ENCODE data around the gene CAPN12. TPM values are rescaled to one million over a fixed set of nuclear protein-coding genes. Genes with fewer than 3 reads are reported as not detected.

The CAPN12 gene
- total and polyA plus RNA-seq, 5 donors from 2014 or later, result 1.0 to 6.1 (median 2.2) TPM

- ATAC-seq (ENCODE audit: low read depth in 2 of 2) (no peak), DNase-seq (no peak)
- H3K4me1 Mint-ChIP-seq, result no peaks in the 10 kb centered on the region
- peak overlapping the region; percentile 15 to 62 (median 48) for H3K27ac Mint-ChIP-seq
- no peaks in the 10 kb centered on the region for H3K27me3 Mint-ChIP-seq
- Histone ChIP-seq H3K9me3 (ENCODE audit: control insufficient read depth in 2 of 2, low read length in 2 of 2) (no peaks in the 10 kb centered on the region), H3K27me3 (ENCODE audit: control insufficient read depth, insufficient read depth, low read length) (no peaks in the 10 kb centered on the region), H3K27ac (ENCODE audit: insufficient read depth, low read length, poor library complexity, severe bottlenecking) (no peak overlapping the region), H3K4me1 (ENCODE audit: control insufficient read depth, insufficient read depth, low read length, poor library complexity, severe bottlenecking) (no peaks in the 10 kb centered on the region), H3K36me3 (ENCODE audit: control insufficient read depth, insufficient read depth, low read length) (peaks cover 90% of the 10 kb centered on the region), H3K4me3 (ENCODE audit: low read depth, low read length) (no peak overlapping the region)
- no peaks in the 10 kb centered on the region for H3K9me3 Mint-ChIP-seq
- H3K4me3 Mint-ChIP-seq, result no peak overlapping the region
- H3K36me3 Mint-ChIP-seq, result peaks cover 16% of the 10 kb centered on the region
Observed at GRCh38 chr19:38713227-38713649, 31.0 kb downstream of the CAPN12 start.

- H3K9me3 ChIP-seq (ENCODE audit: control insufficient read depth in 2 of 2, low read length in 2 of 2), result no peaks in the 10 kb centered on the region
- peaks cover 16% of the 10 kb centered on the region for H3K36me3 Mint-ChIP-seq
- no peak overlapping the region for H3K27ac Mint-ChIP-seq
- no peaks in the 10 kb centered on the region for H3K4me1 ChIP-seq (ENCODE audit: control insufficient read depth, insufficient read depth, low read length, poor library complexity, severe bottlenecking)
- H3K9me3 Mint-ChIP-seq, result no peaks in the 10 kb centered on the region
- peaks cover 91% of the 10 kb centered on the region for H3K36me3 ChIP-seq (ENCODE audit: control insufficient read depth, insufficient read depth, low read length)
- no peaks in the 10 kb centered on the region for H3K27me3 Mint-ChIP-seq
- ATAC-seq (ENCODE audit: low read depth in 2 of 2) (no peak), DNase-seq (no peak)
- H3K4me1 Mint-ChIP-seq, result no peaks in the 10 kb centered on the region
- no peak overlapping the region for H3K27ac ChIP-seq (ENCODE audit: insufficient read depth, low read length, poor library complexity, severe bottlenecking)
- H3K4me3 Mint-ChIP-seq, result no peak overlapping the region
- H3K4me3 ChIP-seq (ENCODE audit: low read depth, low read length), result no peak overlapping the region
- H3K27me3 ChIP-seq (ENCODE audit: control insufficient read depth, insufficient read depth, low read length), result no peaks in the 10 kb centered on the region
Observed at GRCh38 chr19:38712161-38712748, 32.0 kb downstream of the CAPN12 start.

- Mint-ChIP-seq H3K4me3 (no peak overlapping the region), H3K9me3 (no peaks in the 10 kb centered on the region), H3K27me3 (no peaks in the 10 kb centered on the region), H3K36me3 (peaks cover 16% of the 10 kb centered on the region), H3K27ac (no peak overlapping the region), H3K4me1 (no peaks in the 10 kb centered on the region)
- Histone ChIP-seq H3K36me3 (ENCODE audit: control insufficient read depth, insufficient read depth, low read length) (peaks cover 92% of the 10 kb centered on the region), H3K27ac (ENCODE audit: insufficient read depth, low read length, poor library complexity, severe bottlenecking) (no peak overlapping the region), H3K27me3 (ENCODE audit: control insufficient read depth, insufficient read depth, low read length) (no peaks in the 10 kb centered on the region), H3K4me3 (ENCODE audit: low read depth, low read length) (no peak overlapping the region), H3K4me1 (ENCODE audit: control insufficient read depth, insufficient read depth, low read length, poor library complexity, severe bottlenecking) (no peaks in the 10 kb centered on the region), H3K9me3 (ENCODE audit: control insufficient read depth in 2 of 2, low read length in 2 of 2) (no peaks in the 10 kb centered on the region)
- DNase-seq, result no peak
- ATAC-seq (ENCODE audit: low read depth in 2 of 2), result no peak
Observed at GRCh38 chr19:38711726-38712153, 32.5 kb downstream of the CAPN12 start.

GRCh38 chr19:38710928-38711725 is 33.1 kb downstream of the CAPN12 start:
- ATAC-seq (ENCODE audit: low read depth in 2 of 2) (no peak), DNase-seq (no peak)
- Histone ChIP-seq H3K36me3 (ENCODE audit: control insufficient read depth, insufficient read depth, low read length) (peaks cover 91% of the 10 kb centered on the region), H3K4me3 (ENCODE audit: low read depth, low read length) (no peak overlapping the region), H3K4me1 (ENCODE audit: control insufficient read depth, insufficient read depth, low read length, poor library complexity, severe bottlenecking) (no peaks in the 10 kb centered on the region), H3K27me3 (ENCODE audit: control insufficient read depth, insufficient read depth, low read length) (no peaks in the 10 kb centered on the region), H3K27ac (ENCODE audit: insufficient read depth, low read length, poor library complexity, severe bottlenecking) (no peak overlapping the region), H3K9me3 (ENCODE audit: control insufficient read depth in 2 of 2, low read length in 2 of 2) (no peaks in the 10 kb centered on the region)
- peak overlapping the region in 1 of 3 donors; percentile 49 for H3K27ac Mint-ChIP-seq
- H3K27me3 Mint-ChIP-seq, result no peaks in the 10 kb centered on the region
- H3K36me3 Mint-ChIP-seq, result peaks cover 15% of the 10 kb centered on the region
- H3K4me3 Mint-ChIP-seq, result no peak overlapping the region
- peaks cover 0 to 1% (median 0%) of the 10 kb centered on the region in 7 donors for H3K9me3 Mint-ChIP-seq
- no peaks in the 10 kb centered on the region for H3K4me1 Mint-ChIP-seq

GRCh38 chr19:38710416-38710702 is 33.9 kb downstream of the CAPN12 start:
- Mint-ChIP-seq H3K4me3 (no peak overlapping the region), H3K36me3 (peaks cover 19% of the 10 kb centered on the region), H3K27me3 (no peaks in the 10 kb centered on the region), H3K4me1 (peaks cover 0 to 2% (median 0%) of the 10 kb centered on the region in 4 donors), H3K27ac (peak overlapping the region in 2 of 3 donors; percentile 49 to 90), H3K9me3 (peaks cover 0 to 1% (median 0%) of the 10 kb centered on the region in 7 donors)
- peaks cover 94% of the 10 kb centered on the region for H3K36me3 ChIP-seq (ENCODE audit: control insufficient read depth, insufficient read depth, low read length)
- no peaks in the 10 kb centered on the region for H3K4me1 ChIP-seq (ENCODE audit: control insufficient read depth, insufficient read depth, low read length, poor library complexity, severe bottlenecking)
- H3K4me3 ChIP-seq (ENCODE audit: low read depth, low read length), result no peak overlapping the region
- H3K9me3 ChIP-seq (ENCODE audit: control insufficient read depth in 2 of 2, low read length in 2 of 2), result no peaks in the 10 kb centered on the region
- H3K27me3 ChIP-seq (ENCODE audit: control insufficient read depth, insufficient read depth, low read length), result no peaks in the 10 kb centered on the region
- ATAC-seq (ENCODE audit: low read depth in 2 of 2) (no peak), DNase-seq (no peak)
- H3K27ac ChIP-seq (ENCODE audit: insufficient read depth, low read length, poor library complexity, severe bottlenecking), result no peak overlapping the region

- Mint-ChIP-seq H3K4me1 (peaks cover 0 to 2% (median 0%) of the 10 kb centered on the region in 4 donors), H3K27ac (peak overlapping the region; percentile 48 to 90 (median 49)), H3K4me3 (no peak overlapping the region), H3K9me3 (peaks cover 0 to 1% (median 0%) of the 10 kb centered on the region in 7 donors), H3K27me3 (no peaks in the 10 kb centered on the region), H3K36me3 (peaks cover 19% of the 10 kb centered on the region)
- H3K4me1 ChIP-seq (ENCODE audit: control insufficient read depth, insufficient read depth, low read length, poor library complexity, severe bottlenecking), result no peaks in the 10 kb centered on the region
- DNase-seq (no peak), ATAC-seq (ENCODE audit: low read depth in 2 of 2) (no peak)
- H3K9me3 ChIP-seq (ENCODE audit: control insufficient read depth in 2 of 2, low read length in 2 of 2), result no peaks in the 10 kb centered on the region
- no peak overlapping the region for H3K27ac ChIP-seq (ENCODE audit: insufficient read depth, low read length, poor library complexity, severe bottlenecking)
- peaks cover 97% of the 10 kb centered on the region for H3K36me3 ChIP-seq (ENCODE audit: control insufficient read depth, insufficient read depth, low read length)
- no peak overlapping the region for H3K4me3 ChIP-seq (ENCODE audit: low read depth, low read length)
- no peaks in the 10 kb centered on the region for H3K27me3 ChIP-seq (ENCODE audit: control insufficient read depth, insufficient read depth, low read length)
Observed at GRCh38 chr19:38709671-38710415, 34.4 kb downstream of the CAPN12 start.

- ATAC-seq (ENCODE audit: low read depth in 2 of 2), result no peak
- H3K27ac ChIP-seq (ENCODE audit: insufficient read depth, low read length, poor library complexity, severe bottlenecking), result no peak overlapping the region
- peaks cover 97% of the 10 kb centered on the region for H3K36me3 ChIP-seq (ENCODE audit: control insufficient read depth, insufficient read depth, low read length)
- Mint-ChIP-seq H3K9me3 (peaks cover 0 to 1% (median 0%) of the 10 kb centered on the region in 7 donors), H3K36me3 (peaks cover 23% of the 10 kb centered on the region), H3K27me3 (no peaks in the 10 kb centered on the region), H3K4me1 (peaks cover 0 to 5% (median under 1%) of the 10 kb centered on the region in 4 donors), H3K27ac (no peak overlapping the region), H3K4me3 (no peak overlapping the region)
- no peaks in the 10 kb centered on the region for H3K4me1 ChIP-seq (ENCODE audit: control insufficient read depth, insufficient read depth, low read length, poor library complexity, severe bottlenecking)
- no peak for DNase-seq
- H3K9me3 ChIP-seq (ENCODE audit: control insufficient read depth in 2 of 2, low read length in 2 of 2), result no peaks in the 10 kb centered on the region
- no peak overlapping the region for H3K4me3 ChIP-seq (ENCODE audit: low read depth, low read length)
- no peaks in the 10 kb centered on the region for H3K27me3 ChIP-seq (ENCODE audit: control insufficient read depth, insufficient read depth, low read length)
Observed at GRCh38 chr19:38709119-38709518, 35.2 kb downstream of the CAPN12 start.
